ENCODE measurements around the gene SH3BP4.

Gene SH3BP4

DNA sequence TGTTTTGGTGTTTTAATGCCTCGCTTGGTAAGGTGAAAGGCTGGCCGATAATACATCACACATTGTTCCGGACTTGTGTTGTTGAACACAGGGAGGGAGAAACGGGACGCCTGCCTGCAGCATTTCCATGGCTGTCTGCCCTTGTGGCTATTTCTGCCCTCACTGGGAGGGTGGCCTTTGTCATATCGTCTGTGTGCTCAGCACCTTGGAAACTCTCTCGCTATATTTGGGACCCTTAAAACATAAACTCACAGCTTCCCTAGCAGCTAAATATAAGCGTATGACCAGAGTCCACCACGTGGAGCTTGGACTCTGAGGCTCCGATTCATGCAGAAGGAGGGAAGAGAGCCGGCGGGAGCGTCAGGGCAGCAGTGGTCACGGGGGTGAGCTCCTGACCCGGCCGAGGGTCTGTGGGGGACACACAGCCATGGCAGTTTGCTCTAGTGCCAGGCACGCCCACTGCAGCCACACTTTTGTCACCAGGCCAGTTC is 111.7 kb downstream of the SH3BP4 start:
- no peak for DNase-seq

- no peak for DNase-seq
These were observed 113.2 kb downstream of the SH3BP4 start for GRCh38 chr2:235064976-235065375.

- no peak for DNase-seq
These were observed 114.7 kb downstream of the SH3BP4 start for GRCh38 chr2:235066490-235066889.

DNA sequence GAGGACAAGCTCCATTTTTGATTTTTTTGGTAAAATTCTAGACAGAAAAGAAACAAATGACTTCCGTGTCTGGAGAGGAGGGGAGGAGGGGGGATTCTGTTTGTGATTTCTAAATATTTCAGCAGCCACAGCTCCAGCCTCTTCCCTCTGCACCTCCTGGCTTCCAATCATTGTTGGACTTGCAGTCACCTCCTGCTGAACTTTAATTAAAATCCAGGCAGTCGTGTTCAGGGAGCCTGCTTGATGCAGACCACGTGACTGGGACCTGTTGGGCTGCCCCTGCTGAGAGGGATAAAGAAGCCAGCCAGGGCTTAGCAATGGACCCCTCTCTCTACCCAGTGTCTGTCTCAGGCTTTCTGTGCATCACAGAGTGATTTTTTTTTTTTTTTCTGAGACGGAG is 115.1 kb downstream of the SH3BP4 start:
- DNase-seq, result no peak

DNA sequence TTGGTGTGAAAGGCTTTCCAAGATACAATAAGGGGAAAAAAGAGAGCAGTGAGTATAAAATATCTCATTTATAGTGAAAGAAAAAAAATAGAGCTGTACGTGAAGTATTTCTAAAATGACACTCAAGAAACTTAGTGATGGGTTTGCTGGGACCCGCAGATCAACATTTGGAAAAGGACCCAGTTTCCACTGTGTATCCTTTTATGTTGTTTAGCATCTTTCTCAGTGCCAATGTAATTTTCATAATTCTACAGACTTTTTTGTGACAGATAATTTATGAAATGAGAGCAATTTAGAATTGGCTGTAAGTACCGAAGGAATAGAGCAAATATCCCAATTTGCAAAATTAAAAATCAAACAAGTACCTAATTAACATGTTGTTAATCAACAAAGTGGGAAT is 116.9 kb downstream of the SH3BP4 start:
- DNase-seq, result no peak

DNA sequence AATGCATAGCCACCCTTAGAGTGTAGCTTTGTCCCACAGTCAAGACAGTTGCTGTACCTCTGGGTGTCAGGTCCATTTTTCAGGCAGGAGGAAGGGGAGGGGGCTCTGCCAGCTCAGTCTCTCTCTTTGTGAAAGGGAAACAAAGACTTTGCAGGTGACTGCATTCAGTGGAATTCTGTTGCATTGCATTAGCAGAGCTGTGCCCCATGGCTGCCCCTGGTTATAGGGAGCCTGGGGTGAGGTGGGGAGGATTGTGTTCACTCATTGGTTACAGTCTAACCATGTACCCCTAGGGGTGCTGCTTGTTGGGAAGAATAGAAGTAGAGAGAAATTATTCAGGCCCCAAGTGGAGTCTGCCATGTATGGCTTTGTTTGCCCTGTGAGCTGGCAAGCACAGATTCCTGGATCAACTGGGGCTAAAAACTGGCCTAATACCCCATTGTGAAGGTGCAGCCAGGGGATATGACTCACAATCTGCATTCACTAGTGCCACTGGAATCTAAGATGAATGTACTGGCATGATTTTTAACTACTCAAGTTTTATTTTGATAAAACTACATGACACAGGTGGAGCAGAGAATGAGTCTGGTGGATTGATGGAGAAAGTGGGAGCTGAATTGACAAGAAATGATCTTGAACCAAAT is 118.4 kb downstream of the SH3BP4 start:
- no peak for DNase-seq

- no peak for DNase-seq
These were observed 122.1 kb downstream of the SH3BP4 start for GRCh38 chr2:235073868-235074413.

GRCh38 chr2:235077046-235077445 is 125.2 kb downstream of the SH3BP4 start:
- no peak for DNase-seq

DNA sequence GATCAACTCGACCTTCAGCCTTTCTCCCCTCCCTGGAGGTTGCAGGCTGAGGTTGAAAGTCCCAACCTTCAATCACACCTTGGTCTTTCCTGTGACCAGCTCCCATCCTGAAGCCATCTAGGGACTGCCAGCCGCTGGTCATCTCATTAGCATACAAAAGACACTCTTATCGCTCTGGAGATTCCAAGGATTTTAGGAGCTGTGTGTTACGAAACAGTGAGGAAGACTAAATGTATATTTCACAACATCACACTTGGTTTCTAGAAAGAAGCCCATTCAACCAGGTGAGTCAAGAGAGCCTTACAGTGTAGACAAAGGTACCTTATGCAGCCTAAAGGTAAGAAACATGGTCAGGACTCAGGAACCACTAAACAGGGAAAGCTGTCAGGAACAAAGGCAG is 126.4 kb downstream of the SH3BP4 start:
- DNase-seq, result no peak

DNA sequence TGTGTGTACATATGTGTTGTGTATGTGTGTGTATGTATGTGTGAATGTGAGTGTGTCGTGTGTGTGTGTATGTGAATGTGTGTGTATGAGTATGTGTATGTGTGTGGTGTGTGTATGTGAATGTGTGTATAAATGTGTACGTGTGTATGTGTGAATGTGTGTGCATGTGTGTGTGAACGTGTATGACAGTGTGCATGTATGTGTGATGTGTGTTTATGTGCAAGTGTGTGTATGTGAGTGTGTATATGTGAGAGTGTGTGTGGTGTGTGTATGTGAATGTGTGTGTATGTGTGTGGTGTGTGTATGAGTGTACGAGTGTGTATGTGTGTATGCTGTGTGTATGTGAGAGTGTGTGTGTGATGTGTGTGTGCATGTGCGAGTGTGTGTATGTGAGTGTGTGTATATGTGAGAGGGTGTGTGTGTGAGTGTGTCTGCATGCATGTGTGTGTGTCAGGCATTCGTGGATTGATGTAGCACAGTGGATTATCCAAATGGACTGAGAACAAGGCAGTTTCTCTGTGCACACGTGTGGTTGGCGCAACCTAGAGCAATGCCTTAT is 127.2 kb downstream of the SH3BP4 start:
- no peak for DNase-seq

DNA sequence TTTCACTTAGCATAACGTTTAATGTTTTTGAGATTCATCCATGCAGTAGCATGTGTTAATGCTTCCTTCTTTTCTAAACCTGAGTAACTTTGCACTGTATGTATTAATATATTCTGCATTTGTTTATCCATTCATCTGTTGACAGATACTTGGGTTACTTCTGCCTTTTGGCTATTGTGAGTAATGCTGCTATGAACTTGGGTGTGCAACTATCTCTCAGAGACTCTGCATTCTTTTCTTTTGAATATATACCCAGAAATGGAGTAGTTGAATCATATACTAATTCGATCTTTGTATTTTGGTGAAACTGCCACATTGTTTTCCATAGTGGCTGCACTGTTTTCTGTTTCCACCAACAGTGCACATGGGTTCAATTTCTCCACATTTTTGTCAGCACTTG is 128.3 kb downstream of the SH3BP4 start:
- no peak for DNase-seq

DNA sequence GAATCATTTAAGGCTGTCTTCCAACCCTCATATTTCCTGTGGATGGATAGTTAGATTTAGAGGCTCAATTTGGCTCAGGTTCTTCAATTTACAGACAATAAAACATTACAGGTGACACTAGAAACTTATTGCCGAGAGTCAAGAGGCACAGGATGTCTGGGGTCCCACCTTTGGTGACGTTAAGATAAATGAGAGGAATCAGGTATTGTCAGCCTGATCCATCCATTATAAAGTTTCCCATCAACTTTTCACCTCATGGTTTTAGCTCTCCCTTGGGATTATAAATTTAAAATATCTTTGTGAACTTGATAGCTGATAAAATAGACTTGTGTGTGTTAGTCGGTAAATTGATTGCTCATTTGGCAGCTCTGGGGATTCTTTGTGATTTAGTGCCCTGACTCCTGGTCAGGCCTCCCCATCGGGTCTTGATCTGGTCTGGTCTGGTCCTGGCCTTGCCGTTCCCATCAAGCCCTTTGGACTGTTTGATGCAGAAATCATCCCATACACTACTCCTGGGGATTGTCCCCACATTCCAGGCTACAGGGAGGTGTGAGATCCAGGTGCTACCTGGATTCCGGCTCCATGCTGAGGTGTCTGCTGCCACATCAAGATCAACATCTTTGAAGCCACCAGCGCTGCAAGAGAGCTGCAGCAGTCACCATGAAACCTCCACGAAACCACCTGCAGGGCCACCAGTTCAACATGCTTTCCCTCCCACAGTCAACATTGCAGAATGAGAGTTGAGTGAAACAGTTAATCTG is 130.9 kb downstream of the SH3BP4 start:
- DNase-seq, result no peak

GRCh38 chr2:235083822-235084221 is 132.0 kb downstream of the SH3BP4 start:
- DNase-seq, result no peak

DNA sequence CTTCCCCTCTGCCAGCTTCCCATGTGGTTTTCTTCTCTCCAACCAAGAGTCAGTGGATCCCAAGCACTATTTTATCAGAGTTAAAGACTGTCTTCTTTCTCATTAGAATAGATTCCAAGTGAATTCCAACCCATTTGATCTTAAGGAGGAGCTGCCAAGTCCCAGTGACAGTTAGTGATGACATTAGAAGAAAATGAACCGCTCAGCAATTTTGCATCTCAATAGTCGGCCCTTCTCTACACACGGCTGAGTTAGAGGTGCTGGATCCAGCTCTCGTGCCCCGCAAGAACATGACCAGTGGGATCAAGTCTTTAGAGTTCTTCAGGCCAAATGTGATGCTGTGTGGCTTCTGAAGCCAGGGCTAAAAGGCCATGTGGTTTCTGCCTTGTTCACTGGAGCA is 132.6 kb downstream of the SH3BP4 start:
- DNase-seq, result no peak

- no peak for DNase-seq
These were observed 133.7 kb downstream of the SH3BP4 start for GRCh38 chr2:235085476-235085875.

DNA sequence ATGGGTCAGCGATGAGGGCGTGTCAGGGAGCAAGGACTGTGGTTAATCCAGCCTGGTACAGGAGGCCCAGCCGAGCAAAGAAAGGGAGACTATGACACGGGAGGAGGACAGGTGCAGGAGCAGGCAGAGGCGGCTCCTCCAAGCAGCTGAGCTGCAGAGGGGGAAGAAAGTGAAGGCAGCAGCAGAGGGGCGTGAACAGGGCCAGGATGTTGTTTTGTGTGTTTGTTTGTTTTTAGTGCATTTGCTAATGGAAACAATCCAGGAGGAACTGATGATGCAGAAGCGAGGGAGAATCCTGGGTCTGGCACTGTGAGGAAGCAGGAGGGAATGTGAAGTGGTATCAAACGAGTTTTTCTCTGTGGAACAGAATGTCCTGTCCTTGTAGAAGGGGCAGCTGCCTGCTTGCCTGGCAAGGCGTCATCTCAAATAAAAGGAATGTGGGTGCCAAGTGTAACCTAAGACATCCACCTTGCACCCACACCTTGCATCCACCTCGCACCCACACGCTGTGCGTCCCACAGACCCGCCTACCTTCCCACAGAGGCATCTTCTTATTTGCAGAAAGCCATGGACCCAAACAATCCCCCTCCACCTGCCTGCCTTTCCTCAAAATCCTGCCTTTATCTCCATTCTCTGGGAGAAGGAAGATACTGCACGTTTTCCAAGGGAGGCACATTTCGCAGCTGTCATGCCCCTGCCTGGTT is 134.8 kb downstream of the SH3BP4 start:
- no peak for DNase-seq

GRCh38 chr2:235087832-235088495 is 136.1 kb downstream of the SH3BP4 start:
- no peak for DNase-seq

DNA sequence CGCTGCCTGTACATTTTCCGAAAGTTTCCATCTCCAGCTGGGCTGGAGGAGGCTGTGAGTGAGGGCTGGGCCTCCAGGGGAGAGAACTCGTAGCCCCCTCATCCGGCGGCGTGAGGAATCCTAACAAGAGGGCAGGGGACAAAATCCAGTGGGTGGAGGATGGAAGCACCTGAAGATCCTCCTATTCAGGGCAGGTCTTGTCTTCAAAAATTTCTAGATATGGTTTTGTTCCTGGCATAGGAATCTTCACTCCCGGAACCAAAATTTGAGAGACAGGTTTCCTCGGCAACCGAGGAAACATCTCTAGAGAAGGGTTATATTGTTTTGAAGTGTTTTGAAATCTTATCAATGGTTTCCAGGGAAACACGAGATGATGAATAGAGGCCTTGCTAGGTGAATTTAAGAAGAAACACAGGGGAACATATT is 136.7 kb downstream of the SH3BP4 start:
- DNase-seq, result no peak

GRCh38 chr2:235091421-235091820 is 139.6 kb downstream of the SH3BP4 start:
- no peak for DNase-seq

DNA sequence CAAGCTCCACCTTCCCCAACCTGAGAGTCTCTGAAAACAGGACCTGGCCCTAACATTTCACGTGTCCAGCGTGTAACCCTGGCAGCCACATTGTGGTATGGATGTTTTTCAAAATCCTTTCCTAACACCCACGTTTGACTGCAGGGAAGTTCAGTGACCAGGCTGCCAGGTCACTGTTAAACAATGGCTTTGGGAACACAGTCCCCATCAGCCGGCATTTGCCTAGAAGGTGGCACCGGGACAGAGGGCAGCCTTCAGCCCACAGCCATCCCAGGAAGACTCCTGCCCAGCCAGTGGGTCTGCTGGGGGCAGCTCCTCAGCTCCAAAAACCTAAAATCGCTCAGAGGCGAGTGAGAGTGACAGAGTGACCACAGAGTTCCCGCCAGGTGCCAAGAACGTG is 140.2 kb downstream of the SH3BP4 start:
- no peak for DNase-seq

GRCh38 chr2:235092433-235093223 is 140.8 kb downstream of the SH3BP4 start:
- no peak for DNase-seq

- DNase-seq, result no peak
These were observed 142.6 kb downstream of the SH3BP4 start for GRCh38 chr2:235094457-235094856.

All from activated naive CD4-positive, alpha-beta T cell treated with Interleukin-2 at 50 U/mL for 16 hours (primary cell).